Neural cell (in vitro differentiated cells): ENCODE data around the gene CDCA3.

Experiments
- EZH2 ChIP-seq: fragments of 200-600, 300-800 bp; shearing (Covaris generic), sonication (generic); IDR thresholded peaks from 2 replicates; pipeline ENCODE4 v1.6.1; 2014; ENCODE audit warnings: antibody characterized with exemption, low read length, borderline replicate concordance, mild to moderate bottlenecking; ENCODE audit not compliant: insufficient read depth, poor library complexity, severe bottlenecking
- POLR2AphosphoS5 ChIP-seq: IDR thresholded peaks from 2 replicates; pipeline ENCODE4 v1.6.1; 2012
- SMC3 ChIP-seq: fragments of 450-650 bp; conservative IDR thresholded peaks from 2 replicates; pipeline ENCODE4 v1.6.1; 2014; ENCODE audit warnings: antibody characterized with exemption, mild to moderate bottlenecking, moderate library complexity; ENCODE audit not compliant: poor library complexity
- TAF1 ChIP-seq: IDR thresholded peaks from 2 replicates; pipeline ENCODE4 v1.6.1; 2012; ENCODE audit warnings: low read depth
- TF ChIP-seq, protein P1 (sequence below): fragments of 450-650 bp; IDR thresholded peaks from 2 replicates; pipeline ENCODE4 v1.5.1; 2014; ENCODE audit warnings: antibody characterized with exemption, mild to moderate bottlenecking, moderate library complexity; ENCODE audit not compliant: poor library complexity, severe bottlenecking

DNA sequence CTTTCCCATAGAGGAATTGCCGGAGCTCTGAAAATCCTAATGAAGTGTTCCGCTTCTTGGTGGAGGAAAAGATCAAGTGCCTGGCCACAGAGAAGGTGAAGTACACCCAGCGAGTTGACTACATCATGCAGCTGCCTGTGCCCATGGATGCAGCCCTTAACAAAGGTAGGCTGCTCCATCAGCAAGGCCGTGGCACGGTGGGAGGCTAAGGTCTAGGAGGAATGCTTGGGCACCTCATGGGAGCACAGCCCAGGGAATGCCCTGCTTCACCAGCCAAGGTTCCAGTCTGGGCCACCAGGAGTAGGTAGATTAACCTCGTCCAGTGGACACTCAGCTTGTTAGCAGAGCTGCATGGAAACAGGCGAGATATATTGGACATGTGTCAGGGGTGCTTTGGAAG is 9.9 kb upstream of the CDCA3 start:
- TF ChIP-seq, protein P1, sequence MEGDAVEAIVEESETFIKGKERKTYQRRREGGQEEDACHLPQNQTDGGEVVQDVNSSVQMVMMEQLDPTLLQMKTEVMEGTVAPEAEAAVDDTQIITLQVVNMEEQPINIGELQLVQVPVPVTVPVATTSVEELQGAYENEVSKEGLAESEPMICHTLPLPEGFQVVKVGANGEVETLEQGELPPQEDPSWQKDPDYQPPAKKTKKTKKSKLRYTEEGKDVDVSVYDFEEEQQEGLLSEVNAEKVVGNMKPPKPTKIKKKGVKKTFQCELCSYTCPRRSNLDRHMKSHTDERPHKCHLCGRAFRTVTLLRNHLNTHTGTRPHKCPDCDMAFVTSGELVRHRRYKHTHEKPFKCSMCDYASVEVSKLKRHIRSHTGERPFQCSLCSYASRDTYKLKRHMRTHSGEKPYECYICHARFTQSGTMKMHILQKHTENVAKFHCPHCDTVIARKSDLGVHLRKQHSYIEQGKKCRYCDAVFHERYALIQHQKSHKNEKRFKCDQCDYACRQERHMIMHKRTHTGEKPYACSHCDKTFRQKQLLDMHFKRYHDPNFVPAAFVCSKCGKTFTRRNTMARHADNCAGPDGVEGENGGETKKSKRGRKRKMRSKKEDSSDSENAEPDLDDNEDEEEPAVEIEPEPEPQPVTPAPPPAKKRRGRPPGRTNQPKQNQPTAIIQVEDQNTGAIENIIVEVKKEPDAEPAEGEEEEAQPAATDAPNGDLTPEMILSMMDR = no peak
- no peak for TF ChIP-seq EZH2
- TF ChIP-seq SMC3 = no peak
- TF ChIP-seq TAF1 = no peak
- TF ChIP-seq POLR2AphosphoS5 = no peak
